WTC11 (cell line): Measurements from ENCODE around the gene MLF2. TPM values are rescaled to one million over a fixed set of nuclear protein-coding genes. Genes with fewer than 3 reads are reported as not detected.

Experiments
- ATAC-seq: fragments of 200-7000 bp; cut with Tn5 transposase; 2 replicates; pipeline ENCODE4 v1.10.0; 2021; ENCODE audit warnings: mild to moderate bottlenecking, moderate library complexity
- CTCF ChIA-PET: fragments of 300-600 bp; sonication (Branson Sonifier 250); formaldehyde crosslinking; loops from one replicate; lab custom pipeline; 2021; ENCODE audit warnings: antibody characterized with exemption; lab: Charles Lee
- POLR2A ChIA-PET: fragments of 350-600 bp; sonication (Branson Sonifier 250); formaldehyde crosslinking; loops from one replicate; lab custom pipeline; 2021; ENCODE audit warnings: antibody characterized with exemption; lab: Charles Lee
- DNase-seq: peaks from one replicate; pipeline ENCODE4 v3.0.0; 2021; ENCODE audit warnings: low spot score
- H3K27ac Mint-ChIP-seq: 2 replicates; pipeline ENCODE4 v1.8.0; 2021; ENCODE audit warnings: mixed read lengths
- H3K27me3 Mint-ChIP-seq: 2 replicates; pipeline ENCODE4 v1.8.0; 2021; ENCODE audit warnings: low read depth, mild to moderate bottlenecking, moderate library complexity, mixed read lengths
- H3K36me3 Mint-ChIP-seq: 2 replicates; pipeline ENCODE4 v1.8.0; 2021; ENCODE audit warnings: mixed read lengths
- H3K4me1 Mint-ChIP-seq: 2 replicates; pipeline ENCODE4 v1.8.0; 2022; ENCODE audit warnings: mixed read lengths
- H3K4me3 Mint-ChIP-seq: 2 replicates; pipeline ENCODE4 v1.8.0; 2021; ENCODE audit warnings: mild to moderate bottlenecking, moderate library complexity, mixed read lengths
- H3K9me3 Mint-ChIP-seq: 2 replicates; pipeline ENCODE4 v1.8.0; 2021; ENCODE audit warnings: mixed read lengths
- FOXP1 ChIP-seq: sonication (generic); formaldehyde crosslinking; IDR thresholded peaks from 2 replicates; pipeline ENCODE4 v1.8.0; 2022; ENCODE audit warnings: missing genetic modification reagents, mild to moderate bottlenecking, moderate library complexity, borderline replicate concordance
- FOXP4 ChIP-seq: sonication (generic); formaldehyde crosslinking; IDR thresholded peaks from 2 replicates; pipeline ENCODE4 v1.8.0; 2022; ENCODE audit warnings: mild to moderate bottlenecking, missing genetic modification reagents
- GTF2I ChIP-seq: fragments of 250-450 bp; sonication (Bioruptor Pico); conservative IDR thresholded peaks from 2 replicates; pipeline ENCODE4 v1.4.0; 2021; ENCODE audit warnings: mild to moderate bottlenecking
- KAT7 ChIP-seq: sonication (generic); formaldehyde crosslinking; IDR thresholded peaks from 2 replicates; pipeline ENCODE4 v1.8.1; 2023; ENCODE audit warnings: missing genetic modification reagents, mild to moderate bottlenecking, borderline replicate concordance
- SMAD4 ChIP-seq: sonication (generic); formaldehyde crosslinking; IDR thresholded peaks from 2 replicates; pipeline ENCODE4 v1.8.0; 2022; ENCODE audit warnings: mild to moderate bottlenecking, missing genetic modification reagents
- ZBTB21 ChIP-seq: sonication (generic); formaldehyde crosslinking; IDR thresholded peaks from 2 replicates; pipeline ENCODE4 v1.8.1; 2023; ENCODE audit warnings: mild to moderate bottlenecking, missing genetic modification reagents, borderline replicate concordance
- ZMAT4 ChIP-seq: fragments of 250-450 bp; sonication (Bioruptor Pico); IDR thresholded peaks from 2 replicates; pipeline ENCODE4 v1.9.0; 2021; ENCODE audit warnings: mild to moderate bottlenecking
- ZNF121 ChIP-seq: sonication (generic); formaldehyde crosslinking; IDR thresholded peaks from 2 replicates; pipeline ENCODE4 v1.8.0; 2023; ENCODE audit warnings: missing genetic modification reagents
- ZNF232 ChIP-seq: sonication (generic); formaldehyde crosslinking; IDR thresholded peaks from 2 replicates; pipeline ENCODE4 v1.8.0; 2022; ENCODE audit warnings: mild to moderate bottlenecking, missing genetic modification reagents
- ZNF317 ChIP-seq: sonication (generic); formaldehyde crosslinking; IDR thresholded peaks from 2 replicates; pipeline ENCODE4 v1.8.1; 2023; ENCODE audit warnings: low read depth, mild to moderate bottlenecking, moderate library complexity, missing genetic modification reagents, borderline replicate concordance
- ZNF416 ChIP-seq: fragments of 250-450 bp; sonication (Bioruptor Pico); IDR thresholded peaks from 2 replicates; pipeline ENCODE4 v1.9.0; 2021; ENCODE audit warnings: mild to moderate bottlenecking, inconsistent platforms
- total RNA-seq: library from RNA; stranded (reverse); gene quantifications from 3 replicates; pipeline ENCODE4 v1.2.3, GENCODE V29; 2021
- TF ChIP-seq, protein P1 (sequence below): sonication (generic); formaldehyde crosslinking; IDR thresholded peaks from 2 replicates; pipeline ENCODE4 v1.8.1; 2023; ENCODE audit warnings: mild to moderate bottlenecking, moderate library complexity, missing genetic modification reagents

MLF2 gene
- total RNA-seq, 1 experiment from 2014 or later: 236 TPM

DNA sequence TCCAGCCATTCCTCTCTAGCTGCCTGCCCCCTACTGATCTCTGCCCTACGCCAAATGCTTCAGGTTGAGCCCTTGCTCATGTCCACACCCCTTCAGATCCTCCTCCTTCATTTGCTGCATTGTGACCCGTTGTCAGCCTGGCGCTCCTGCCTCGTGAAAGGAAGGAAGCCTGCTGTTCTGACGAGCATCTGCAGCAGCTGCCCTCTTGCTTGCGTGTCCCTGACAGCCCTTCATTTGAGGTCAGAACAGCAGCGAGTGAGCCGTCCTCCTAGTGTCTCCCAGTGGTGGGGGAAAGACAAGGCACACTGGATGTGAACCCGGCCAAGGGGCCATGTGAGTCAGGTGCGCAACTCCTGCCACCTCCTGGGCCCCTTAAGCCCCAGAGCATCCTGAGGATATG, 49.3 kb downstream of the MLF2 start (continued):
- TF ChIP-seq ZMAT4 (CRISPR knock-in tag): no peak

- peaks cover 31% of the 10 kb centered on the region for H3K4me1 Mint-ChIP-seq
- 0 out of 2 replicates have a peak, but pooled peaks have one; percentile 37 for TF ChIP-seq GTF2I (CRISPR knock-in tag)
- TF ChIP-seq FOXP1: peak; percentile 24; the same call in 1 of the 2 replicates
- no peak for TF ChIP-seq FOXP4 (CRISPR knock-in tag)
- no peak for TF ChIP-seq SMAD4 (CRISPR knock-in tag)
- TF ChIP-seq ZNF121: peak; percentile 90
- no peaks in the 10 kb centered on the region for H3K36me3 Mint-ChIP-seq
- H3K9me3 Mint-ChIP-seq: no peaks in the 10 kb centered on the region
- ATAC-seq: no peak
- H3K27ac Mint-ChIP-seq: no peak overlapping the region
- CTCF ChIA-PET: interaction anchor here (0.6 kb wide), 1 partner anchor 82 kb away, joined by 3 read pairs; no protein-coding TSS in a partner anchor
- POLR2A ChIA-PET: no interaction called here
- H3K27me3 Mint-ChIP-seq: peaks cover 68% of the 10 kb centered on the region
- no peak for DNase-seq
- H3K4me3 Mint-ChIP-seq: peak overlapping the region; percentile 79
These were observed 51.7 kb downstream of the MLF2 start for GRCh38 chr12:6701078-6701768.

- peak; percentile 26 for ATAC-seq
- peak within 1 kb of the TSS; percentile 83 for H3K4me3 Mint-ChIP-seq
- H3K9me3 Mint-ChIP-seq: no peaks in the 10 kb centered on the region
- H3K36me3 Mint-ChIP-seq: no peaks in the 10 kb centered on the region
- TF ChIP-seq KAT7 (CRISPR knock-in tag) (0 out of 2 replicates have a peak, but pooled peaks have one; percentile 57), ZNF121 (no peak), ZBTB21 (CRISPR knock-in tag) (no peak)
- TF ChIP-seq, all 79 proteins: peak for 1
- Mint-ChIP-seq H3K27me3 (peaks cover 68% of the 10 kb centered on the region), H3K27ac (no peak within 1 kb of the TSS), H3K4me1 (peaks cover 31% of the 10 kb centered on the region)
- peak; percentile 34 for DNase-seq
- ChIA-PET CTCF (interaction anchor here (0.6 to 3.1 kb wide), 7 partner anchors 9 to 172 kb away, joined by 3 to 49 read pairs (median 4); partner anchors contain the start of genes COPS7A, SPSB2 and ZNF384), POLR2A (no interaction called here)
These were observed 52.3 kb downstream of the MLF2 start, which contains the start of gene PIANP for GRCh38 chr12:6700646-6701051. Gene PIANP, minus strand, starts transcription at chr12:6700815. Its CDS starts 2,754 bp downstream, at chr12:6698061.

DNA sequence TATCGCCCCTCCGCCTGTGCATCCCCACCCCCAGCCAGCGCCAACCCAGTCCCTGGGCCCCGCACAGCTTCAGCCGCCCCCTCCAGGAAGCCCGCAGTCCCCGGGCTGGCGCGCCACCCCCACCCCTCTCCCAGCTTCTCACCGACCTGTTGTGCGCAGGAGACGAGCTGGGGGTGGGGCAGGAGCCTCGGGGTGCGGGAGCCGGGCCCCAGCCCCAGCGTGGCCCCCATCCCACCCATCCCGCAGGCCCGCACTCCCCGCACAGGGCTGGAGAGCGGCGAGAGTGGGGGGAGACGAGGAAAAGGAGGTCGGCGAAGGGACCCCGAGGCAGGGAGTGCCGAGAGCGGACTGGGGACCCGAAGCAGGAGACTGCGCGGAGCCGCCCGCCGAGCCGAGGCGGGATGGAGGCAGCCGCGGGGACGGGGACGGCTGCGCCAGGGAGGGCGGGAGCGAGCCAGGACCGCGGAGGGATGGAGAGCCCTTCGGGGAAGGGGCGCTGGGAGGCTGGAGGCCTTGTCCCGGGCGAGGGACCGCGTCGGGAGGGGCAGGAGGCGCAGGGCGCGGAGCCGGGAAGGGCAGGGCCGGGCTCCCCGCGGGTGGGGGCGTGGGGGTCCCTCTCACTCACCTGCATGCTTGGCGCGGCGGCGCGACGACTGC, 52.8 kb downstream of the MLF2 start:
- peaks cover 64% of the 10 kb centered on the region for H3K27me3 Mint-ChIP-seq
- TF ChIP-seq ZNF317 (CRISPR knock-in tag) (peak; percentile 25; the same call in 1 of the 2 replicates), ZNF232 (no peak), ZNF416 (CRISPR knock-in tag) (no peak)
- TF ChIP-seq, protein P1, sequence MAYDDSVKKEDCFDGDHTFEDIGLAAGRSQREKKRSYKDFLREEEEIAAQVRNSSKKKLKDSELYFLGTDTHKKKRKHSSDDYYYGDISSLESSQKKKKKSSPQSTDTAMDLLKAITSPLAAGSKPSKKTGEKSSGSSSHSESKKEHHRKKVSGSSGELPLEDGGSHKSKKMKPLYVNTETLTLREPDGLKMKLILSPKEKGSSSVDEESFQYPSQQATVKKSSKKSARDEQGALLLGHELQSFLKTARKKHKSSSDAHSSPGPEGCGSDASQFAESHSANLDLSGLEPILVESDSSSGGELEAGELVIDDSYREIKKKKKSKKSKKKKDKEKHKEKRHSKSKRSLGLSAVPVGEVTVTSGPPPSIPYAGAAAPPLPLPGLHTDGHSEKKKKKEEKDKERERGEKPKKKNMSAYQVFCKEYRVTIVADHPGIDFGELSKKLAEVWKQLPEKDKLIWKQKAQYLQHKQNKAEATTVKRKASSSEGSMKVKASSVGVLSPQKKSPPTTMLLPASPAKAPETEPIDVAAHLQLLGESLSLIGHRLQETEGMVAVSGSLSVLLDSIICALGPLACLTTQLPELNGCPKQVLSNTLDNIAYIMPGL (CRISPR knock-in tag): peak; percentile 74
- TF ChIP-seq, all 79 proteins: peak for 2
- POLR2A ChIA-PET: interaction anchor here (0.6 to 1.7 kb wide), 4 partner anchors 11 to 88 kb away, joined by 3 to 7 read pairs (median 4); partner anchors contain the start of gene ZNF384
- Mint-ChIP-seq H3K4me3 (peak overlapping the region; percentile 83), H3K27ac (no peak overlapping the region), H3K9me3 (no peaks in the 10 kb centered on the region), H3K4me1 (peaks cover 31% of the 10 kb centered on the region), H3K36me3 (no peaks in the 10 kb centered on the region)
- CTCF ChIA-PET: interaction anchor here (0.6 to 3.1 kb wide), 10 partner anchors 9 to 261 kb away, joined by 3 to 49 read pairs (median 5); partner anchors contain the start of genes COPS7A, SPSB2 and ZNF384
- DNase-seq (peak; percentile 66), ATAC-seq (peak; percentile 52)
